ENCODE results near the gene FNDC10.

- TF ChIP-seq CTCF (IDR thresholded peaks at IDR 0.05; ENCODE audit: insufficient read depth, low read length, poor library complexity, severe bottlenecking) (no peak), EZH2phosphoT487 (conservative IDR thresholded peaks at IDR 0.05; ENCODE audit: low read length) (no peak)
Observed at GRCh38 chr1:1625404-1625775, 25.5 kb upstream of the FNDC10 start.
